ENCODE measurements around the gene MAN1B1.

Gene MAN1B1

DNA sequence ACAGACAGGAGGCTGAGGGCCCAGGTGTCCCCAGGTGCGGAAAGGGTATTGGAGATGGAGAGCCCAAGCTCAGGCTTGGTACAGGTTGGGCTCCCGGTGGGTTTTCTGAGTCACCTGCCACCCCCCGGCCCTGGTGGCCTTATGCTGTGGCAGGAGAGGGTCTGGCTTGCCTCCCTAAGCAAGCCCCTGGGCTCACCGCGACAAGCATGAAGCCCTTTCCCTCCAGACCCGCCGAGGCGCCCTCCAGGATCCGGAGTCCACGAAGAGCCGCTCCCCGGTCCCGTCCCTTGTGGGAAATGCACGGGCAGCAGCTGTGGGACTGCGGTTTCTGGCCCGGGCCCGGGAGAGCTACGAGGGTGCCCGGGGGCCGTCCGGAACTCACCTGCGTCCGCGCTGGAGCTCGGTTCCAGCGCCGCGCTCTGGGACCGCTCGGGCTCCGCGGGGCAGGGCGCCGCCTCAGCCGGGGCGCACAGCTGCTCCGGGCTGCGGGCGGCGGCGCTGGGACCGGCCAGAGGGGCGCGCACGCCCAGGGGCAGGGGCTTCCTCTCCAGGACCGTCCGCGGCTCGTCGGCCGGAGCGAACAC lies 17.2 kb upstream of the MAN1B1 start:
- no peak for DNase-seq

DNA sequence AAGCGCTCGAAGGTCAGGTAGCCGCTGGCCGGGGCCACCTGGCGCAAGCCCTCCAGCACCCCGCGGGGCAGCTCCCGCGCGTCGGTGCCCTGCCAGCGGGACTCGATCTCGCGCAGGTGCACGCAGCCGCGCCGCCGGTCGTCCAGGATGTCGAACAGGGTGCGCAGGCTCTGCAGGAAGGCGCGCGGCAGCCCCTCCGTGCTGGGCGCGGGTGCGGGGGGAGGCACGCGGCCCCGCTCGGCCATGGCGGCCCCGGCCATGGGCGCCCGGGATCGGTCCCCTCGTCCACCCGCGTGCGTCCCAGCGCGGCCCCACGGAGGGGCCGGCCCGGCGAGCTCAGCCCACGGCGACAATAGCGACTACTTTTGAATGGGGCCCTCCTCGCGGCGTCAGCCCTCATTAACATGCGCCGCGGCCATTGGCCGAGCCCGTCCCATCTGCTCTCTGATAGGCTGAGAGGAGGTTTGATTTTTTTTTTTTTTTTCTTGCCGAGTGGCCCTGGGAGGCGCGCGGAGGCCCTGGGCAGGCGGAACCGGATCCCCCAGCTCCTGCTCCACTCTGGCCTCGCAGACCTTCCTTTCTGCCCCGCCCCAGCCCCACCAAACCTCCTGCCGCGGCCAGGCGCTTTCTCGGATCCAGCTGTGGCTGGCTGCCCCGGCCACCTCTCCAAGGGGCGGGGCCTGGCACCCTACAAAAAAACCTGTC lies 16.4 kb upstream of the MAN1B1 start, which contains the start of gene SAPCD2:
TSS of gene SAPCD2 (minus strand) at position 357 of the 705 bp plus-strand sequence. CDS start at position 260, 97 bp downstream.
- DNase-seq, result peak; percentile 69

DNA sequence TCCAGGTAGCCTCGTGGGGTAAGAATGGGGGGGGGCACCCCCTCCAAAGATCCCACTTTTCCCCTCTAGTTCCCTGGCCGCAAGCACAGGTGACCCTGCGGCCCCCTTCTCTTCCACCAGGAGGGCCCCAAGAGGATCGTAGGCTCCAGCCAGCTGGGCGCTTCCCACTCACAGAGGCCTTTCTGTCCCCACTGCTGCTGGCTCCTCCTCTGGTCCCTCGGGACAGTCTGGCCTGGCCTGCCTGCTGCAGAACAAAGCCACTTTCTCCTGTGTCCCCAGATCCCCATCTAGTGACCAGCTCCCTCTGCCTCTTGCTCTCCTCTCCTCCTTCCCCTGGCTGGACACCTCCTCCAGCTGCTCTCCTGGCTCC lies 15.9 kb upstream of the MAN1B1 start:
- no peak for DNase-seq

DNA sequence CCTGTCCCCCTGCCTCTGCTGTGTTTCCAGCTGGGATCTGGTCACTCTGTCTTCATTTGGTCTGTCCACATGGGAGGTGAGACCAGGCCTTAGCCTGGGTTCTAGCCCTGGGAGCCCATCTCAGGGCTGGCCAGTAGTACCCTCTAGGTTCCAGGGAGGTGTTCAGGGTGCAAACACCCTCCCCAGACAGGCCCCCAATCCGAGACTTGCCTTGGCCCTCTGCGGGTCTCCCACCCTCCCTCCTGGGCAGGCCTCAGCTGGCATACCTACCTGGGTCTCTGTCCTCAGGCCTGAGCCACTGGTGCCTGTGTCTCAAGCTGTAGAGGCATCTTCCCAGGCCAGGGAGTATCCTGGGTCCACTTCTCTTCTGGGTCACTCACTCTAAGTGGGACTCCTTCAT lies 15.5 kb upstream of the MAN1B1 start:
- no peak for DNase-seq

DNA sequence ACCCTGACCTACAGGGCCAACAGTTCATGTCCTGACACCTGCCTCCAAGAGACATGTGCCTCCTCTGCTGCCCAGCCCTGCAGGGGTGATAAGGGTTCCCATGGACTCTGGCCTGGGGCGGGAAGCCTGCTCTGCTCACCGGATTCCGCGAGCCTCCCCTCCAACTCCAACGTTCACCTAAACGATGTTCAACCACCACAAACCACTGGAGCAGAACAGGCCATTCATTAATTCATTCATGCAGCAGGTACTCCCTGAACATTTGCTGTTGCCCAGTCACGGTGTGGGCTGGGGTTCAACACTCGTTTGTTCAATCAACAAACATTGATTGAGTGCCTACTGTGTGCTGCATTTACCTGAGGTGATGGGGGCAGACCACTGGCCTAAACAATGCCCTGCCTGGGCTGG lies 12.8 kb upstream of the MAN1B1 start:
- DNase-seq, result no peak

DNA sequence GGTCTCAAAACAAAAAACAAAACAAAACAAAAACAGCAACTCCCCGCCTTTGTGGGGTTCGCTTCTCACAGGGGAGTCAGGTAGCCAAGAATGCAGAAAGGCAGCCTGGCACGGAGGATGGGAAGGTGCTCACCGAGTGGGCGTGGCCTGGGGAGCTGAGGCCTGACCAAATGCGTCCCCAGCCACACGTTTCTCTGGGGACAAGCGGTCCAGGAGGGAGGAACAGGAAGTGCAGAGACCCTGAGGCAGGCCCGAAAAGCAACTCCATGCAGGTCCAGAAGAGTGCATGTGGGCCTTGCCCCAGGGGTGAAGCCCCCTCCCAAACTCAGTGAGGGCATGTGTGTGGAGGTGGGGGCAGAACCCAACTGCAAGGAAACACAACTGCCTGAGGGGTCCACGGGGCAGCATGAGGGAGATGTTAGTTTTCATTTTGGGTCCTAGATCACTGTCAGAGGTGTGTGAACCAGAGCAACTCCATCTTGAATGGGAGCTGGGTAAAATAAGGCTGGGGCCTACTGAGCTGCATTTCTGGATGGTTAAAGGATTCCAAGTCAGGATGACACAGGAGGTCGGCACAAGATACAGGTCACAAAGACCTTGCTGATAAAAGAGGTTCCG lies 12.0 kb upstream of the MAN1B1 start:
- DNase-seq, result no peak

DNA sequence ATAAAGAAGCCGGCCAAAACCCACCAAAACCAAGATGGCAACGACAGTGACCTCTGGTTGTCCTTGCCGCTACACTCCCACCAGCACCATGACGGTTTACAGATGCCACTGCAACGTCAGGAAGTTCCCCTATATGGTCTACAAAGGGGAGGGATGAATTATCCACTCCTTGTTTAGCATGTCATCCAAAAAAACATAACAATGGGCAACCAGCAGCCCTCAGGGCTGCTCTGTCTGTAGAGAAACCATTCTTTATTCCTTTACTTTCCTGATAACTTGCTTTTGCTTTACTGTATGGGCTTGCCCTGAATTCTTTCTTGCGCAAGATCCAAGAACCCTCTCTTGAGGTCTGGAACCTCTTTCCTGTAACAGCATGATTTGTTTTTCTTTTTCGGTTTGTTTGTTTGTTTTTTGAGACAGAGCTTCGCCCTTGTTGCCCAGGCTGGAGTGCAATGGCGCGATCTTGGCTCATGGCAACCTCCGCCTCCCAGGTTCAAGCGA lies 11.5 kb upstream of the MAN1B1 start:
- DNase-seq, result no peak

DNA sequence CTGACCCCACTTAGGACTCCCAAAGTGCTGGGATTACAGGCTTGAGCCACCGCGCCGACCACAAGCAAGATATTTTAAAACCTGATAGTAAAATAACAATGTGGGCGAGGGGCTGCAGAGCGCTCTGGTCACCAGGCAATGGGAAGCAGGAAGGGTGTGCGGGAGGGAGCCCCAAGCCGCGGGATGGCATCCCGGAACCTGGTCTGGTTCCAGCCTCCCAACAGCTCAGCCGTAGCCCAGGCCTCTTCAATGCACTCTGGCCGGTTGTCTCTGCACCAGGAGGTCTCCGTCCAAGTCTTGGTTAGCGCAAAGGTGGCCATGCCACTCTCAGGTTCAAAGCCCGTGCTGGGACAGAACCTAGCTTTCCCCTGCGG lies 10.2 kb upstream of the MAN1B1 start:
- DNase-seq, result no peak

DNA sequence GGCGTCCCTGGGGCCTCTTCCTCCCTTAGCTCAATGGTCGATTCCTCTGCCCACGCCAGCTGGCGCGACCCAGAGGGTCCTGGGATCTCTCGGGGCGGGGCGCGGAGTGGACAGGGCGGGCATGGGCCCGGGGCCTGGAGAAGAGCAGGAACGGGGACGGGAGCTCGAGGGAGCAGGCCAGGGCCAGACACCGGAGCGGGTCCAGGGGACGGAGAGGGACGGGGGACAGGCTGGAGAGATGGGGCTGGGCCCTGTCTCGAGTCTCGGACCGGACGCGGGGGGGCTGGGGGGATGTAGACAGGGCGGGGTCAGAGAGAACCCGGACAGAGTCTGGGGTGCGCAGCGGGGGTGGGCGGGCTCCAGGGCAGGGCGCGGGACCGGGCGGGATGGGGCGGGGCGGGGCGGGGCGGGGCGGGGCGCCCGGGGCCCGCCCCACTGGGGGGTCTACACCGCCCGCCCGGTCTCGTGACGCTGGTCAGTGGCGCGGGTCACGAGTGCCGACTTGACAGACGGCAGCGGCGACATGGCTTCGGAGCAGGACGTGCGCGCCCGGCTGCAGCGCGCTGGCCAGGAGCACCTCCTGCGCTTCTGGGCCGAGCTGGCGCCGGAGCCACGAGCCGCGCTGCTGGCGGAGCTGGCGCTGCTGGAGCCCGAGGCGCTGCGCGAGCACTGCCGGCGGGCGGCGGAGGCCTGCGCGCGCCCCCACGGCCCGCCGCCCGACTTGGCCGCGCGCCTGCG lies 9.6 kb upstream of the MAN1B1 start, which contains the start of gene UAP1L1:
TSS of gene UAP1L1 (plus strand) at position 508 of the 738 bp plus-strand sequence. CDS start at position 524, 16 bp downstream.
- no peak for DNase-seq

DNA sequence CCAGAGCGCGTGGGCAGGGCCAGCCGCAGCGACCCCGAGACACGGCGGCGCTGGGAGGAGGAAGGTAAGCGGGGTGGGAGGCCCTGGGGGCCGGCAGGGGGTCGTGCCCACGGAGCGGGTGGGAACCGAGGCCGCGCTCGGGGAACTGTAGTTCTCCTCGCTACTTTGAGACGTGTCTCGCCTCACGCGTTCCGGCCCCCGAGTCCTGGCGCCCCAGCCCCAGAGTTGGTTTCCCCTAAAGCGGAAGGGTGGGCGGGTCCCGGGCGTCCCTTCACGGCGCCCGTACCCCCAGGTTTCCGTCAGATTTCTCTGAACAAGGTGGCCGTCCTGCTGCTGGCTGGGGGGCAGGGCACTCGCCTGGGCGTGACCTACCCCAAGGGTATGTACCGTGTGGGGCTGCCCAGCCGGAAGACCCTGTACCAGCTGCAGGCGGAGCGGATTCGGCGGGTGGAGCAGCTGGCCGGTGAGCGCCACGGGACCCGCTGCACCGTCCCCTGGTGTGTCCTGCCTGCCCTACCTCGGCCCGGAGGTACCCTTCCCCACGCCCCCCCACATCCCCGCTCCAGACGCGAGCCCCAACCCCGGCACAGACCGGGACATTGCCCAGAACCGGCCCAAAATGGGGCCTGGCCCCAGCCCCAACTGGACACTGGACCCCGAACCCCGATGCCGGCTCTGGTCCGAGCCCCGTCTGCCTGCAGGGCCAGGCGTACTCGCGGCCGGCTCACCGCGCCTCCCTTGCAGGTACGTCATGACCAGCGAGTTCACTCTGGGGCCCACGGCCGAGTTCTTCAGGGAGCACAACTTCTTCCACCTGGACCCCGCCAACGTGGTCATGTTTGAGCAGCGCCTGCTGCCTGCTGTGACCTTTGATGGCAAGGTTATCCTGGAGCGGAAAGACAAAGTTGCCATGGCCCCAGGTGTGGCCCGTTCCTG lies 8.8 kb upstream of the MAN1B1 start:
- no peak for DNase-seq

DNA sequence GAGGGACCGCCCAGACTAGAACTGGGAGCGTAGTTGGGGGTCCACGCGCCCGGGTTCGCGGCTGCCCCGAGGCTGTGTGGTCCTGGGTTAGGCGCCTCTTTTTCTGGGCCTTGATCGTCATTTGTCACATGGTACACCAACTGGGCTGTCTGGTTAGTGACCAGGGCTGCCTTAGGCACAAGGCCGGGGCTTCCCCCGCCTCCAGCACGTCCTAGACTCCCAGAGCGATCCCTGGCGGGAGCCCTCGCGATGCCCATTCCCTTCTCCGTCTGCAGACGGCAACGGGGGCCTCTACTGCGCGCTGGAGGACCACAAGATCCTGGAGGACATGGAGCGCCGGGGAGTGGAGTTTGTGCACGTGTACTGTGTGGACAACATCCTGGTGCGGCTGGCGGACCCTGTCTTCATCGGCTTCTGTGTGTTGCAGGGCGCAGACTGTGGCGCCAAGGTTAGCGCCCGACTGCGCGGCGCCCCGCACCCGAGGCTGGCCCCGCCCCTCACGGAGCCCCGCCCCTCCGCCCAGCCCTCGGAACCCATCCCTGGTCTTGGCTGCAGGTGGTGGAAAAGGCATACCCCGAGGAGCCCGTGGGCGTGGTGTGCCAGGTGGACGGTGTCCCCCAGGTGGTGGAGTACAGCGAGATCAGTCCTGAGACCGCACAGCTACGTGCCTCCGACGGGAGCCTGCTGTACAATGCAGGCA lies 7.9 kb upstream of the MAN1B1 start:
- DNase-seq, result no peak

DNA sequence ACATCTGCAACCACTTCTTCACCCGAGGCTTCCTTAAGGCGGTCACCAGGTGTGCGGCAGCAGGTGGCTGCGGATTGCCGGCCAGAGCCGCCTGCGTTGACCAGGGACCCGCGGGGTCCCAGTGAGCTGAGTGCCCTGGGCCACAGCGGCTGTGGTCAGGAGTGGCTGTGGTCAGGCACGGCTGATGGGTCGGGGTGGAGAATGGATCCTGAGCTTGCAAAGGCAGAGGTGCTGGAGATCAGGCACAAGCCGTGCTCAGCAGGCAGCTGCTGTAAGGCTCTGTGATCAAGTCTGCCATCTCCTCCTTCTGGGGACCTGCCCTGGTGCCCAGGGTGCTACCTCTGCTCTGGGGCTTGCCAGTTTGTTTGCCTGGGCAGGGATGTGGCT lies 7.4 kb upstream of the MAN1B1 start:
- no peak for DNase-seq

DNA sequence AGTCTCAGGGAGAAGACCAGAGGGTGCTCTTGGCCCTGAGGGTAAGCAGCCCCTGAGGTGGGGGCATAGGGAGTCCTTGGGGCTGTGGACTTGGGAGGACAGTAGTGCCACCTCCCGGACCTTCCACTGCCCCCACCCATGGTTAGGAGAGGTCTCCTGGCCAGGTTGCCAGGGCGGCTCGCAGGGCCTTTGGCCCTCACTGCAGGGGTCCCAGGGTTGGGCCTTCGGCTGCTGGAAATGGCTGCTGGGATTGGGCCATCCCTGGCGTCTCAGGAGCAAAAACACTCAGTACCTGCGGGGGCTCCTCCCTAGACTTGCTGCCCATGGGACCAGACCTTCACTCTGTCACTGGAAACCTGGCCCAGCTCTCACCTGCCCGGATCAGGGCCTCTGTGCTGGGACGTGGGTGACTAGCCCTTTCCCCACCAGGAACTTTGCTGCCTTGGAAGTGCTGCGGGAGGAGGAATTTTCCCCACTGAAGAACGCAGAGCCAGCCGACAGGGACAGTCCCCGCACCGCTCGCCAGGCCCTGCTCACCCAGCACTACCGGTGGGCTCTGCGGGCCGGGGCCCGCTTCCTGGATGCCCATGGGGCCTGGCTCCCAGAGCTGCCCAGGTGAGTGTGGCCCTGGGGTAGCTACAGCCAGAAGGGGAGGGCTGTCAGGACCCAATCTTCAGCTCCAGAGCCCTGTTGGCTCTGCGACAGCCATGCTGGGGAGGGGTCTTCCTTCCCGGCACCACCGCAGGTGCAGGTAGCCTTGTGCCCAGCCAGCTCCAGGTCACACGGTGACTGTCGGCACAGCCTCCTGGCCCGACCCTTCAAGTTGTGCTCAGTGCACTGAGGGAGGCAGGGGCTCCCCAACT lies 6.3 kb upstream of the MAN1B1 start:
- no peak for DNase-seq

DNA sequence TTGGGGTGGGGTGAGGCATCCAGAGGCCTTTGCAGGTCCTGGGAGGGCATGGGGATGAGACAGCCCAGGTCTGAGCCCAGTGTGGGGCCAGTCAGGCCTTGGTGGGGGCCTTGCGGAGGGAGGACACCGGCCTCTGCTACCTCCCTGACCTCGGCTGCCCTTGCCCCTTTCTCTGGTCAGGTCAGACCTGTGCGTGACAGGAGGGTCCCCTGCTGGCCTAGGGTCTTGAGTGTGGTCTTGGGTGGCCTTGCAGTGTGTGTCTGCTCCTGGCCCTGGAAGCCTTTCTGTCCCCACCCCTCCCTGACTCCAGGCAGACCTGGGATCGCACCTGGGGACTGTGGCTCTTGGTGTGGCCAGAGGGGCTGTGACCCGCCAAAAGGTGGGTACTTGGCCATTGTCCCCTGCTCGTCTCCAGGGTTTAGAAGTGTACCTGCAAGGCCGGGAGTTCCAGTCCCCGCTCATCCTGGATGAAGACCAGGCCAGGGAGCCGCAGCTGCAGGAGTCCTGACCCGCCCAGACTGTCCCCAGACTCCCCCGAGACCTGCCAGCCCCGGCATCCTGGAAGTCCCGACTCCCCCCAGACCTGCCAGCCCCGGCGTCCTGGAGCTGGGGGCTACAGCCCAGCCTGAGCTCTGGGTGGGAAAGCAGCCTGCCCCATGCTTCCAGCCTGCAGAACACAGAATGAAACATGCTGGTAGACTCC lies 4.4 kb upstream of the MAN1B1 start:
- no peak for DNase-seq

DNA sequence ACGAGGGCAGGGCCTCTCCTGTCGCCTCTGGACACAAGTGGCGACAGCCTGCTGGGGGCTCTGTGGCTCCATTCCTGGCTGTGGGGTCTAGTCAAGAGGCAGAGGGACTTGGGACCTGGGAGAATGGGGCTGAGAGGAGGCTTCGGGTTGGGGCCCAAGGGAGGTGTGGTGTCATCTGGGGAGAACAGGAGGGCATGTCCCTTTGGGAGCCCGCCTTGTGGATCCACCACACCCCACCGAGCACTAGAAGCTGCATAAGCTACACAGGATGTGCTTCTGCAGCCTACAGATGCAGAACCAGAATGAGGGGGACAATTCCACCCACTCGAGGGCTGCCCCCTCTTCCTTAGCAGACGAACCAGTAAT lies 3.9 kb upstream of the MAN1B1 start:
- no peak for DNase-seq

DNA sequence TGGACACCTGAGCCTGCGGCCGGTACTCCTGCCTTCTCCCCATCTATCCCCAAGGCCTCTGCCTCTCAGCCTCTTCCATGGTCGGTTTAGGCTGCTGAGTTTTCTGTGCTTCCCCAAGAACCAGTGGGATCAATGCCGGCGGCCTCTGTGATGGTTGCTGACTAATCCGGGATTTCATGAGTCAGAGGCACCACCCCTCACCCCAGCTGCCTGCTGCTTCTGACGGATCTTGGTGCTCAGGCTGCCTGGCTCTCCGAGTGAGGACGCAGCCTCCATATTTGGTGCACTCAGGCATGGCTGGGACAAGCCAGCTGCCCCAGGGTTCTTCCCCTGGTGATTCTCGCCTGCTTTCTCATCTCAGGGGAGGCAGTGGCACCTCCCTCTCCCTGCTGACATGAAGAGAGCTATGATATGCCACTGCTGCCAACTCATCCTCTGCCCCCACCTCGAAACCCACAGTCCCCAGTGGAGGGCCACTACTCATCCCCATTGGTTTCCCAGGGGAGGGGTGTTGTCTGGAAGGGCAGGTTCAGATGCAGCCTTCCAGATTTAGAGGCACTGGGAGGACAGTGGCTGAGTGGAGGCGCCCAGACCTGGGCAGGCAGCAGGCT lies 3.3 kb upstream of the MAN1B1 start:
- DNase-seq, result no peak

DNA sequence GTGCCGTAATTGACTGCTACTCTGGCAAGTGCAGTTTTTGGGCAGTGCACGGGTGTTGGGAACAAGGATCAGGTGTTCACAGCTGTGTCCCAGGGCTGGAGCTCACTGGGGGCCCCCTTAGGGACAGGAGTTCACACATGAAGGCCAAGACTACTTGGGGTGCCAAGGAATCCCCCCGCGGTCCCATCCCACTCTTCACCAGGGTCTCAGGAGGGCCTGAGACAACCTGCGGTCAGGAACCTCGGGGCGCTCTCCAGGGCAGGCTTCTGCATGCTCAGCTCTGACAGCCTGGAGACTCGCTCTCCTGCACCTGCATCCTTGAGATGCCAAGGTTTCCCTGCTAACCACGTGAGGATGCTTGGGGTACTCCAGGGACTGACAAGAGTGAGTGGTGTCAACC lies 2.3 kb upstream of the MAN1B1 start:
- no peak for DNase-seq

DNA sequence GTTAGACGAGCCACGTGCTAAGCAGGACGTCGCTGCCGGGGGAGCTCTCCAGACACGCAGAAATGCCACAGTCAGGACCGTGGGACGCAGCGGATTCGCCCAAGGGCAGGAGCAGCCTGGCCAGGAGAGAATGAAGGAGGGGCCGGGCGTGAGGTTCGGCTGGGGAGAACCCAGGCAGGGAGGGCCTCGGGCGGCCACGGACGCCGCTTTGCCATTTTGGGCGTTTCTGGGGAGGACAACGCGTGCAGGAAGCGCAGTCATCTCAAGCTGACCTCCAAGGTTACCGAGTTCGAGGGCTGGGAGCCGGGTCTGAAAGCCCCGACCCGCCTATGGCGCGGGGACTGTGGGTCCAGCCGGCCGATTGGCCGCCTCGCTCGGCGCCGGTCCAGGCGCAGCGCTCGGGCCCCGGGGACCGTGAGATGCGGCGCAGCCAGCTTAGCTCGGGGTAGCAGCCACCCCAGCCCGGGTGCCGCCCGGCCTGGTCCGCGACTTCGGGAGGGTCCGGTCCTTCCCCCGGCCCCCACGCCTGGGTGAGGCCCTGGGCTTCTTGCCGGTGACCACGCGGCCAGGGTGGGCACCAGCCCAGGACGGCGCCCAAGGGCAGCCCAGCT lies 760 bp upstream of the MAN1B1 start:
- DNase-seq, result no peak

DNA sequence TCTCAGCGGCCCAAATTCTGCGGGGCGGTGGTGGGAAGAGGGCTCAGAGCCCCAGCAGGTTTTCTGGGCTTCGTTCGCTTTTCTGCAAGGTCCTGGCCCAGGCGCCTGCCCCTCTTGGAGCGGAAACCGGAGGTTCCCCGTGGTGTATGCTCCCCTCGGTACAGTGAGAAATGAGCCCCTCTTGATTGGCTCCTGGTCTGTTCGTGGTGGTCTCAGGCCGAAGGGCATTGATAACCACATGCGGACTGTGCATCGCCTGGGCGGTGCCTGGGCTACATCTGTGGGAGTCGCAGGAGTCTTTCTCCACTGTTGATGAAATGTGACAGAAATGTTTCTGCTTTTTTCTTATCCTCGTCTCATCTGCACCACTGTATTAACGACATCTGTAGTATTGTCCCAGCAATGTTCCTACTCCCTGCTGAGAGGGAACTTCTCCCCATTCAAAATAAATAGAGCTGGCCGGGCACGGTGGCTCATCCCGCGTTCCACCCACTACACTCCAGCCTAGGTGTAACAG lies 682 bp downstream of the MAN1B1 start:
- DNase-seq, result no peak

Data from activated CD4-positive, alpha-beta T cell treated with anti-CD3 and anti-CD28 coated beads for 1 hour (primary cell).